ENCODE data around the gene DNAL4. TPM values are rescaled to one million over a fixed set of nuclear protein-coding genes. Genes with fewer than 3 reads are reported as not detected.
A peak's percentile ranks its signal among the peaks of the same experiment; 100 is the strongest.

The DNAL4 gene
- total RNA-seq, 1 donor = 17.0 TPM

DNA sequence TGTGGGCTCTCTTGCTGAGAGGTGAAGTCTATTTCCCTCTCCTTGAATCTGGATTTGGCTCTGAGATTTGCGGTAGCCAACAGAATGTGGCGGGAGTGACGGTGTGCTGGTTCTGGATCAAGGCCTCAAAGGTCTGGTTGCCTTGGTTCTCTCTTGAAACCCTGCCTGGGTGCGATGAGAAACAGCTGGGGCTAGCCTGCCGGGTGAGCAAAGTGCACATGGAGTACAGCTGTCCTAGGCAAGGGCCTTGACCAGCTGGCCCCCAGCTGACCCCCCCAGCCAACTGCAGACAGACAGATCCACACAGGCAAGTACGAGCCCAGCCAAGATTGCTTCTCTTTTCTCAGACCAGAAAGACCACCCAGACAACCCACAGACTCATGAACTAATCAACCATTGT is 49.0 kb downstream of the DNAL4 start:
- Histone ChIP-seq H3K36me3 (ENCODE audit: insufficient read depth, low read length) (peaks cover 75% of the 10 kb centered on the region), H3K27ac (ENCODE audit: low read depth, low read length) (no peak overlapping the region), H3K4me2 (ENCODE audit: insufficient read depth, low read length) (no peak overlapping the region)

DNA sequence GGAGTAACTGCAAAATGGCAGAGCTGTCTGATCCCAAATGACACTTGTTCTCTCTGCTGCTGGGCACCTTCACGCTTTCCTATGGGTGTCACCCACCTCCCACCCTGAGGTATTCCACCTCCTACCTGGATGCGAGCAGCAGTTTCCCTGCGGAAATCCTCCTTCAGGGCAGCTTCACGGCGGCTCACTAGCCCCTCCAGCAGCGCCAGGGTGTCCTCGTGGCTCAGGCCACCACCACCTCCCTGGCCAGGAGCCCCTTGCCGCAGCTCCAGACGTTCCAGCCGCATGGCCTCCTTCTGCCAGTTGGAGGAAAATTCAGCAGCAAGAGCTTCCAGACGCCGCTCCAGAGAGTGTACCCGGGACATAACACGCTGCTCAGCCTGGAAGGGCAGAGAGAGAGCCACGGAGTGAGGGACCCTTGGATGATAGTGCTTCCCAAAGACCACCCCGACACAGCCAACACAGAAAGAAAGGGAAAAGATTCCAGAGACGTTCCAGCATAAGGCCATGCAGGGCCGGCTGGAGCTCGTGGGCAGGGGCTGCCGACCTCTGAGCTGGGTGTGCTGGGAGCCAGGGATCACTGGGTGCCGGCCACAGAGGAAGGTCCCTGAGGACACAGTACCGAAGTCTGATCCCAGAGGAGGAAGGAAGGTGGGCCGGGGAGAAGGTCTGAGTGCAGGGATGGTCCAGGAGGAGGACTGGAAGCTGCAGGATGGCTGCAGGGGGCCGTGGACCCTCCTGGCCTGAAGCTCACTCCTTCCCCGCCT is 51.6 kb downstream of the DNAL4 start:
- H3K36me3 ChIP-seq (ENCODE audit: insufficient read depth, low read length) = peaks cover 80% of the 10 kb centered on the region

More for the DNA sequence above, 49.0 kb downstream of the DNAL4 start:
- no peak overlapping the region for H2AFZ ChIP-seq (ENCODE audit: low read length)
- H3K79me2 ChIP-seq (ENCODE audit: insufficient read depth, low read length) = no peaks in the 10 kb centered on the region
- peak; percentile 19 for DNase-seq (ENCODE audit: insufficient read length, low spot score, missing footprints)
- no peaks in the 10 kb centered on the region for H3K27me3 ChIP-seq (ENCODE audit: insufficient read depth, low read length)
- no peaks in the 10 kb centered on the region for H3K9me3 ChIP-seq (ENCODE audit: low read depth, low read length)
- H3K4me1 ChIP-seq (ENCODE audit: insufficient read depth, low read length) = no peaks in the 10 kb centered on the region
- H4K20me1 ChIP-seq (ENCODE audit: insufficient read depth, low read length) = no peaks in the 10 kb centered on the region
- TF ChIP-seq, protein P1, sequence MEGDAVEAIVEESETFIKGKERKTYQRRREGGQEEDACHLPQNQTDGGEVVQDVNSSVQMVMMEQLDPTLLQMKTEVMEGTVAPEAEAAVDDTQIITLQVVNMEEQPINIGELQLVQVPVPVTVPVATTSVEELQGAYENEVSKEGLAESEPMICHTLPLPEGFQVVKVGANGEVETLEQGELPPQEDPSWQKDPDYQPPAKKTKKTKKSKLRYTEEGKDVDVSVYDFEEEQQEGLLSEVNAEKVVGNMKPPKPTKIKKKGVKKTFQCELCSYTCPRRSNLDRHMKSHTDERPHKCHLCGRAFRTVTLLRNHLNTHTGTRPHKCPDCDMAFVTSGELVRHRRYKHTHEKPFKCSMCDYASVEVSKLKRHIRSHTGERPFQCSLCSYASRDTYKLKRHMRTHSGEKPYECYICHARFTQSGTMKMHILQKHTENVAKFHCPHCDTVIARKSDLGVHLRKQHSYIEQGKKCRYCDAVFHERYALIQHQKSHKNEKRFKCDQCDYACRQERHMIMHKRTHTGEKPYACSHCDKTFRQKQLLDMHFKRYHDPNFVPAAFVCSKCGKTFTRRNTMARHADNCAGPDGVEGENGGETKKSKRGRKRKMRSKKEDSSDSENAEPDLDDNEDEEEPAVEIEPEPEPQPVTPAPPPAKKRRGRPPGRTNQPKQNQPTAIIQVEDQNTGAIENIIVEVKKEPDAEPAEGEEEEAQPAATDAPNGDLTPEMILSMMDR (IDR thresholded peaks at IDR 0.05; ENCODE audit: extremely low read depth, low read depth, low read length) = no peak
- H3K4me3 ChIP-seq (ENCODE audit: insufficient read depth, low read length) = no peak overlapping the region

DNA sequence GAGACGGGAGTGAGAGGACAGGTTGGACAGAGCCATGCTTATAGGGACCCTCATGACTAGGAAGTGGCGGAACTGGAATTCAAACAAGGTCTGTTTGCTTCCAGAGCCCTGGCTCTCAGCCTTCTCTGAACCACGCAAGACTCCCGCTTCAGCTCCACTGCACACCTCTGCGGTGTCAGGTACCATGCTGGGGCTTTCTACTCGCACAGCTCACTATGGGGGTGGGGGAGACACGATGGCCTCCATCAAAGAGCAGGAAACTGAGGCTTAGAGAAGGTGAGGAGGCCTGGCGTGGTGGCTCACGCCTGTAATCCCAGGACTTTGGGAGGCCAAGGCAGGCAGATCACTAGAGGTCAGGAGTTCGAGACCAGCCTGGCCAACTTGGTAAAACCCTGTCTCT is 52.4 kb downstream of the DNAL4 start:
- H3K36me3 ChIP-seq (ENCODE audit: insufficient read depth, low read length) = peaks cover 84% of the 10 kb centered on the region
- H3K27ac ChIP-seq (ENCODE audit: low read depth, low read length) = no peak overlapping the region
- no peaks in the 10 kb centered on the region for H3K4me1 ChIP-seq (ENCODE audit: insufficient read depth, low read length)
- TF ChIP-seq, protein P1 (IDR thresholded peaks at IDR 0.05; ENCODE audit: extremely low read depth, low read depth, low read length) = no peak
- H3K4me2 ChIP-seq (ENCODE audit: insufficient read depth, low read length) = no peak overlapping the region
- peak; percentile 53 for DNase-seq (ENCODE audit: insufficient read length, low spot score, missing footprints)
- H2AFZ ChIP-seq (ENCODE audit: low read length) = no peak overlapping the region
- no peaks in the 10 kb centered on the region for H3K79me2 ChIP-seq (ENCODE audit: insufficient read depth, low read length)
- H3K9me3 ChIP-seq (ENCODE audit: low read depth, low read length) = no peaks in the 10 kb centered on the region
- peaks cover 3% of the 10 kb centered on the region for H4K20me1 ChIP-seq (ENCODE audit: insufficient read depth, low read length)
- H3K4me3 ChIP-seq (ENCODE audit: insufficient read depth, low read length) = no peak overlapping the region
- no peaks in the 10 kb centered on the region for H3K27me3 ChIP-seq (ENCODE audit: insufficient read depth, low read length)

More for the DNA sequence above, 51.6 kb downstream of the DNAL4 start:
- Histone ChIP-seq H3K4me3 (ENCODE audit: insufficient read depth, low read length) (no peak overlapping the region), H4K20me1 (ENCODE audit: insufficient read depth, low read length) (peaks cover 3% of the 10 kb centered on the region), H3K27me3 (ENCODE audit: insufficient read depth, low read length) (no peaks in the 10 kb centered on the region), H3K4me1 (ENCODE audit: insufficient read depth, low read length) (no peaks in the 10 kb centered on the region), H2AFZ (ENCODE audit: low read length) (no peak overlapping the region), H3K79me2 (ENCODE audit: insufficient read depth, low read length) (no peaks in the 10 kb centered on the region), H3K27ac (ENCODE audit: low read depth, low read length) (no peak overlapping the region), H3K9me3 (ENCODE audit: low read depth, low read length) (no peaks in the 10 kb centered on the region), H3K4me2 (ENCODE audit: insufficient read depth, low read length) (no peak overlapping the region)
- peak; percentile 80 for DNase-seq (ENCODE audit: insufficient read length, low spot score, missing footprints)
- TF ChIP-seq, protein P1 (IDR thresholded peaks at IDR 0.05; ENCODE audit: extremely low read depth, low read depth, low read length) = no peak

DNA sequence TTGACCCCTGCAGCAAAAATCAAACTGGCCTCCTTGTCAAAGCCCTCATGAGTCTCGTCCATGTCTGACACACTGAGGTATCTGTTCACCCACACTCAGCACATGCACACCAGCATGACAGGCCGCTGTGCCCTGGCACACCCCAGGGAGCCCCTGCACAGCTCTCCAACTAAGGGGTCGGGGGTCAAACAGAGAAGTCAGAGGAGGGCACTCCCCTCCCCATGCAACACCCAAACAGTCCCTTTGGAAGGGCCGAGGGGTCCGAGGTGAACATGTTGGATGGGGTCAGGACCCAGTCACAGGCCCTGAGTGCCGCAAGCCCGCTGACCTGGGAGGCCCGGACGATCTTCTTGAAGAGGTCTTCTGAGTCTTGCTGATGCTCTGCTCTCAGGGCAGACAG is 52.8 kb downstream of the DNAL4 start:
- Histone ChIP-seq H3K79me2 (ENCODE audit: insufficient read depth, low read length) (no peaks in the 10 kb centered on the region), H3K27ac (ENCODE audit: low read depth, low read length) (no peak overlapping the region), H3K36me3 (ENCODE audit: insufficient read depth, low read length) (peaks cover 84% of the 10 kb centered on the region), H3K4me1 (ENCODE audit: insufficient read depth, low read length) (no peaks in the 10 kb centered on the region), H3K4me3 (ENCODE audit: insufficient read depth, low read length) (no peak overlapping the region), H3K4me2 (ENCODE audit: insufficient read depth, low read length) (no peak overlapping the region), H3K9me3 (ENCODE audit: low read depth, low read length) (no peaks in the 10 kb centered on the region), H3K27me3 (ENCODE audit: insufficient read depth, low read length) (no peaks in the 10 kb centered on the region), H4K20me1 (ENCODE audit: insufficient read depth, low read length) (peaks cover 3% of the 10 kb centered on the region), H2AFZ (ENCODE audit: low read length) (no peak overlapping the region)
- TF ChIP-seq, protein P1 (IDR thresholded peaks at IDR 0.05; ENCODE audit: extremely low read depth, low read depth, low read length) = no peak
- no peak for DNase-seq (ENCODE audit: insufficient read length, low spot score, missing footprints)
